HG02938 (cell line): ENCODE results near the gene ALOX5.

Source experiments
- ATAC-seq: cut with Tn5 transposase; IDR thresholded peaks from one replicate; pipeline ENCODE4 v1.9.1; 2021; ENCODE audit warnings: mild to moderate bottlenecking, moderate library complexity; ENCODE audit not compliant: unreplicated experiment

Gene ALOX5

DNA sequence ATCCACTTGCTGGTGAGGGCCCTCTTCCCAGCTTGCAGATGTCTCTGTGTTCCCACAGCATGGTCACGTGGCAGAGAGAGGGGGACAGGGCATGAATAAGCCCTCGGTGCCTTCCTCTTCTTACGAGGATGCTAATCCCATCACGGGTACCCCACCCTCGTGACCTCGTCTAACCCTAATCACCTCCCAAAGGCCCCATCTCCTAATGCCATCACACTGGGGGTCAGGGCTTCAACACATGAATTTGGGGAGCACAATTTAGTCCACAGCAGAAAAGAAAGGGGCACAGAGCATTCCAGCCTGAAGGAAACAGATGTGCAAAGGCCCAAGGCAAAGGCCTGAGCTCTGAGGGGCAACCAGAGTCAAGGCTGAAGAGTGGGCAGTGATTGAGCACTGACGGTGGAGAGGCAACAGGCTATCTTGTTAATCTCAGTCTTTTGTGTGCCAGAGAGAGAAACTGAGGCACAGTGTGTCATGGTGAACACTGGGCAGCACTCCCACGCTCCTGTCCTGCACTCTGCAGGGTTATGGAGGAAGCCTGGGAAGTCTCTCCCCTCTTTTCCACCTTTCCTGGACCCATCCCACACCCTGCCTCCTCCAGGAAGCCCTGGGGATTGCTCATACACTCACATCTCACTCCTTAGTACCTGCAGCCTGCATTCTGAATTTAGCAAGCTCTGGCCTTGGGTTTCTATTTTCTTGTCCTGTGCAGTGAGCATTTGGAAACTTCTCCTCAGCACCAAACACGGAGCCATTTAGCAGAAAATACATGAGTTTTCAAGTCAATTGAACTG lies 49.0 kb downstream of the ALOX5 start:
- no peak for ATAC-seq

DNA sequence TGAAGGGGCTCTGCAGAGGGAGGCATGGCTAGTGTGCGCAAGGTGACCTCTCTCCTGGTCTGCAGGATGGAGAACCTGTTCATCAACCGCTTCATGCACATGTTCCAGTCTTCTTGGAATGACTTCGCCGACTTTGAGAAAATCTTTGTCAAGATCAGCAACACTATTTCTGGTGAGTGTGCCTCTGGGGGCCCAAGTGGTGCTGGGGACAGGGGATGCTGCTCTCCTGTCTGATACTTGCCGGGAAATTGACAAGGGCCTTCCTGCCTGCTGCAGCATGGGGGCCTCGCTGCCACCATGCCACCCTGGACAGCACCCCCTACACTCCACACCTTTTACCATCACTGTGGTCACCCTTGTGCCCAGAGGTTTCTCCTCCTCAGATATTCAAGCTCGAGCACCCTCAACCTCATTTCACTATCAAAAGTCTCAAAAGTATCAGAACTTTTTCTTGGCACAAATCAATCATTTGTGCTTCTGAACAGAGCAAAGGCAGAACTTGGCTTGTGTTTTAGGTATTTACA lies 50.0 kb downstream of the ALOX5 start:
- ATAC-seq = no peak

DNA sequence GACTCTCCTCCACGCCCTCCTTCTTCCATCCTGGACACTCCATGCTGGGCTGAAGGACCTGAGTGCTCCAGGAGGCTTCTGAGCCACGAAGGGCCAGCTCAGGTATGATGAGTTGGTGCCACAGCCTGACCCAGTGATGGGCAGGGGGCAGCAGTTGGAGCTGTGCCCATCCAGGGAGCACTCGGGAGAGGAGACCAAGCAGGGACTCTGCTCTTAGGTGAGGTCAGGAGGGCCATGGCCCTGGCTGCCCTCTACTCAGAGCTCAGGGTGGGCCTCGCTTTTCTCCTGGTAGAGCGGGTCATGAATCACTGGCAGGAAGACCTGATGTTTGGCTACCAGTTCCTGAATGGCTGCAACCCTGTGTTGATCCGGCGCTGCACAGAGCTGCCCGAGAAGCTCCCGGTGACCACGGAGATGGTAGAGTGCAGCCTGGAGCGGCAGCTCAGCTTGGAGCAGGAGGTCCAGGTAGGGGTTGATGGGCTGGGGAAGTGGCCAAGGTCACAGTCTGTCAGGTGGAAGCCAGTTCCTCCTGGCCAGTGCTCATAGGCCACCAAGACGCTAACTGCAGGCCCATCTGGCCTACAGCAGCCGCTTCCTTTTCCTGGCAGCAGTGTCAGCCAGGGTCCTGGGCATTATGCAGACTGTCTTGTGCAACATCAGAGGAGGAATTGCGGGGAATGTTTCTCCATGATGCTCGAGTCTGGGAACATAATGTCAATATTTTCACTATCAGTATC lies 50.8 kb downstream of the ALOX5 start:
- no peak for ATAC-seq

DNA sequence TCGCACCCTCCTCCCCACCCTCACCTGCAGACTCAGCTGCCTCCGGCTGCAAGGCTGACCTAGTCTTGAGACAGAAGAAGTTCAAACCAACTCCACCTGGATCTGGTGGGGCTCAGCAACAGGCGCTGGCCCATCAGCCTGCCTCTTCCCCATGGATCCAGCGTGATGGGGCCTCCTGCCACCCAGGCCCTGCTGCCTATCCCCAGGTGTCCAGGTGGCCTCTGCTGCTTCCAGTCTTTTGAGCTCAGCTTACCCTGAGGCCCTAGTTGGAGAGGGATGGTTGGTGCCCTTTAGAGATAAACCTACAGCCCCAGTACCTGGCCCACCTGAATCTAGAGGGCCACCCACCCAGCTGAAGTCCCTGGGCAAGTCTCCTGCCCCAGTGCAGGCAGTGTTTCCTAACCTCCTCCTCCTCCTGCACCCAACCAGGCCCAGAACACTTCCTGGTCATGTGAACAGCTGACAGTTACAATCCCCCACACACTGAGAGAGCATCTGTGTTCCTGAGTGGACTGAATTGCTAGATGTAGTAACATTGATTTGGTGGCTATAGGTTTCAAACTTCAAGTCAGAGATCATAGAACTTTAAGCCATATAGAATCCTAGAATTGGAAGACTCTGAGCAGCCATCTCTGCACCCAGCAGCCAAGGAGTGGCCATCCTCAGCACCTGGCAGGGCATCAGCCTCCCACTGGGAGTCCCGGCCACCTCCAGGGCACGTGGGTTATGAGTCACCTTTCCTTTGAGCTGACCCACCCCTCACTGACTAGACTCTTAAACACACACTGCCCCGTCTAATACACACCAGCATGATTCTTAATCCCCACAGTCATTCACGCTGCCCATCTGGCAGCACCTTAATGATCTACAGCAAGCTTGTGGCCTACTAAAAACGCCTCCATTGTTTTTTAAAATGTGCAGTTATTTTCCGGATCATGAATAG lies 51.9 kb downstream of the ALOX5 start:
- ATAC-seq = no peak

DNA sequence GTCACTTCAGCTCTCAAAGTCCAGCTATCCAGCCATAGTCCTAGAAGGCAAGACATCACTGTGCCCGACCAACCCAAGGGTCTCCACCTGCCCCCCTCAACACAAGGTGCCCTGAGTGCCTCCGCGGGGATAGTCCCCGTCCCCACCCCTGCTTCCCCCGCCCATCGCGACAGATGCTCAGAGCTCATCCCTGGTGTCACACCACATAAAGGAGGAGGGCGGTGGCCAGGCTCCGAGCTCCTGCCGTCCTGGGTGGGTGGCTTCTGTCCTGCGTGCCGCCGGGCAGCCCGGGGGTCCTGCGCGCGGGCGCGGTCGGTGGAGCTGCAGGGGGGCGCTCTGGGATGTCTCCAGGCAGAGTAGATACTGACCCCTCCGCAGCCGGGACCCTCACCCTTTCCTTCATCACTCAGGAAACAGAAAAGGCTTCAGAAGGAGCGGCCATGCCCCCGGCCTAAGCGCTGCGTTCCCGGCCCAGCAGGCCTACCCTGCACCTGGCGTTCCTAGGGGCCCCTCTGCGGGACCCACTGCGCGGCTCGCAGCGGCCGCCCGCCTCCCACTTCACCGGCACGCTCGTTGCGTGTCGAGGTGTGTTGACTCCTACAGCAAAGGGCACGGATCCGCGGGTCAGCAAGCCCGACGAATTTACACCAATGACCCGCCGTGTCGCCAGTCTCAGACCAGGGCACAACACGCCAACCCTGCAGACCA lies 53.4 kb downstream of the ALOX5 start:
- no peak for ATAC-seq

DNA sequence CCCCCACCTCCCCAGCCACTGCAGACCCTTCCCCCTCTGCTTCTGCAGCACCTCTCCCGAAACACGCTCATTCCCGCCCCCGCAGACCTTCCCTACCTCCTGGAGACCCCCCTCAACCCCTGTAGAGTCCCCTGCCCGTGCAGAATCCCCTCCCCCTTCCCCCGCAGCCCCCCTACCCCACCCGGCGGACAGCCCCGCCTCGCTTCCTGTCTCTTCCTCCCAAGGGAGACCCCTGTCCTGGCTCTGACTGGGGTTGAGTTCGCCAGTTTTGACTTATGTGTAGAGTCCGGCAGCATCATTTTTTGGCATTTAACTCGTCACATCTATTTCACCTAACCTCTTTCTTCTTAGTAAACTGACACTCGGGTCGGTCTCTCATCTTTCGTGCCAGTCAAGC lies 54.0 kb downstream of the ALOX5 start:
- no peak for ATAC-seq

DNA sequence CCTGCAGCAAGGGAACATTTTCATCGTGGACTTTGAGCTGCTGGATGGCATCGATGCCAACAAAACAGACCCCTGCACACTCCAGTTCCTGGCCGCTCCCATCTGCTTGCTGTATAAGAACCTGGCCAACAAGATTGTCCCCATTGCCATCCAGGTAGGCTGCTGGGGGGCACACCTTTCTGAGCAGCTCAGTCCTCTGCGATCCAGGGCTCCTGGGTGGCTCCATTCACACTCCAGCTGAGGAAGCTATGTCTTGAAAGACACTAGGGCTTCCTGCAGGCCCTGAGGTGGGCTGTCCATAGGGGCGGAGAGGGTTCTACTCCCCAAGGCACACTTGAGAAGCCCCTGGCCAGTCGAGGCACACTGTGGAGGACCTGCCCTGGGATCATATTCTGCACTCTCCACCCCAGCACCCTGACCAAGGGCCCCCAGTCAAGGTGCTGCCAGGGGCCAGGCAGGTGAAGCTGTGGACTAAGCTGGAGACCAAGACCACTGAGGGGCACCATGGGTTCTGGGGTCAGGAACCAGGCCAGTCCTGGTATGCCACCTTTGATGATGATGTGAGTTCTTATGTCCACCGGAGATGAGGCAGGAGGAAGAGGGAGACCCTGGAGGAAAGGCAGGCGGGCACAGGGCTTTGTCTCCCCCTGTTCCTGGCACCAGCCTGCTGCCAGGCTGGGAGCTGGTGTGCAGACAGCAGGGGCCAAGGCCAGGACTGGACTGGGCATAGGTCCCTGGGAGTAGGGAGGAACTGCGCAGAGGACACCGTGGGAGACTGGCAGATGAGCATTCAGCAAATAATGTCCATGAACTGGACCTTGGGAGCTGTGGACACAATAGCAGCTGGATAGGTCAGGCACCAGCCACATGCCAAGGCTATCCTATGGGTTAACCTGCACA lies 54.8 kb downstream of the ALOX5 start:
- ATAC-seq = no peak

DNA sequence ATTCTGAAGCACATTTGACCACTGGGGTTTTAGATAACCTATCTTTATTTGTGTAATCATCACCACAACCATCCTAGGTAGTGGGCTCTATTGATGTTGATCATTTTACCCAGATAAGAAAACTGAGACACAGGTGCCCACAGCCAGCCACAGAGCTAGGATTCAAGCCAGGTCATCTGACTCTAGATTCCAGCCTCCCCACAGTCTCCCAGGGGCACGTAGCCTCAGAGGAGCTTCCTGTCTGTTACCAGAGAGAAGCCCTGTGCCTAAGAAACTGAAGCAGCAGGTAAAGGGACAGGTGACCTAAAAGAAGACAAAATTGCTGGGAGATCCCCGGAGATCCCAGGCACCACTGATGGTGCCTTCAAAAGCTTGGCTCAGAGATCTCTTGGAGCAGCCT lies 55.8 kb downstream of the ALOX5 start:
- ATAC-seq = no peak

DNA sequence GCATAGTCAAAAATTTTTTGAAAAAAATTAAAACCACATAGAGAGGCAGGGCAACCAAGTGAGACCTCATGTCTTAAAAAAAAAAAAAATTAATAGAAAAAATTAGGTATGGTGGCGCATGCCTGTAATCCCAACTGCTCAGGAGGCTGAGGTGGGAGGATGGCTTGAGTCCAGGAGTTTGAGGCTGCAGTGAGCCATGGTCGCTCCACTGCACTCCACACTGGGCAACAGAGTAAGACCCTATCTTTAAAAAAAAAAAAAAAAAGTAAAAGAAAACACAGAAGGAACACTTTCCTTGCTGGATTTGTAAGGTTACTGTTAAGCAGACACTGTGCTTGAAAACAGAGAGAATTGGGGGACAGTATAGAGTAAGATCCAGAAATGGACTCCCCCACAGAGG lies 58.1 kb downstream of the ALOX5 start:
- no peak for ATAC-seq

DNA sequence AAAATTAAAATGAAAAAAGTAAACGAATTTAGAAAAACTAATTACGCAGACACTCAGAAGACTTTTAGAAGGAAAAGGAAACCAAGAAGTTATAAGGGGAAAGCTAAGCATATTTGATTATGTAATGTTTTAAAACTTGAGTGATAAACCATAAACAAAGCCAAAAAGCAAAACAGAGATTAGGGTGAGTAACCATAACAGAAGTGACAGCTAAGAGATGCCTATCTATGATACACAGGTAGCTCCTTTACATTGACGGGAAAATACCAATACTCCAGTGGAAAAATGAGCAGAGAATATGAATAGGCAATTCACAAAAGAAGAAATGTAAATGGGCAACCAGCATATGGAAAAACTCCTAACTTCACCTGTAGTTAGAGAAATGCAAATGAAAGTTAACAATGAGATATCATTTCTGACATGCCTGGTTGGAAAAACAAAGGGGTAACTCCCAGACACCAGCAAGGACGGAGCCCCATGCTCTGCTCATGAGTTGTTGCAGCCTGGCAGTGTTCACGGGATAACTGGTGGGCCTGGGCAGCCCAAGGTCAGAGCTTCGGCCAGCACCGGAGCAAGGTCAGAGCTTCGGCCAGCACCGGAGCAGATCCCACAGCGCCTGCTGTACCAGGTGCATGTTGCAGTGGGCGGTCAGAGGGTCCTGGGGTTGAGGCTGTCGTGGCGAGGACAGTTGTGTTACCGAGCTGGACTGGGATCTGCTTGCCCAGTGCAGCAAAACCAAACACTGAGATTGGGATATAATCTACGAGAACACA lies 58.9 kb downstream of the ALOX5 start:
- no peak for ATAC-seq

DNA sequence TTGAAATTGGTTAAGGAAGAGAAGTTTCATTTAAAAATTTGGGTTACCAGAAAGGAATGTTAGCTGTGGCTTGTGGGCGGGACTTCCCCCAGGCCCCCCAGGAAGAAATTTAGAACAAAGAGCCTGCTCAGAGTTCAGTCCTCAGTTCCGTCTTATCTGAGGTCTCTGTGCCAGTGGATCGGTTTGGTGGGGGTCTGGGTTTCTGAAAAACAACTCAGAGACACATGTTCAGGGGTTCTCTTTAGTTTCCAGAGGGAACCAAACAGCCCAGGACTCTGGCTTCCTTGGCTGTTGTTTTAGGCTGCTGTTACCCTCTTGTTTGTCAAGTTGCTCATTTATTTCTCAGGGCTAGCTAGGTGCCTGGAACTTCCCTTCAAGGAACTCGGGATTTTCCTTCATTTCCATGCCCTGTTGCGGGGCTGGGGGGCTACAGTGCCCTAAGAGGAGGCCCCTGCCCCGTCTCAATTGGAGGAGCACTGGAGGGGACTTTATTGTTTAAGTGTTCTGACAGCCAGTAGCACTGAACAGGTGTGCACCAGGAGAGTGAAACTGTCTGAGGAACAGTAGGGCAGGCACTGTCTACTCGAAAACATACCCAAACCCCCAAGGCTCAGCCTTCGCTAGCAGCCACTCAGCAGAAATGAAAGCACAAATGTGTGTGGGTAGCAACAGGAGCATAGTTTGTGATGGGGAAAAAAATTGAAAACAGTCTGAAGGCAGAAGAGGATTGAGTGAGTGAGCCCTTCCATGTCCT lies 59.9 kb downstream of the ALOX5 start:
- peak; percentile 95 for ATAC-seq

DNA sequence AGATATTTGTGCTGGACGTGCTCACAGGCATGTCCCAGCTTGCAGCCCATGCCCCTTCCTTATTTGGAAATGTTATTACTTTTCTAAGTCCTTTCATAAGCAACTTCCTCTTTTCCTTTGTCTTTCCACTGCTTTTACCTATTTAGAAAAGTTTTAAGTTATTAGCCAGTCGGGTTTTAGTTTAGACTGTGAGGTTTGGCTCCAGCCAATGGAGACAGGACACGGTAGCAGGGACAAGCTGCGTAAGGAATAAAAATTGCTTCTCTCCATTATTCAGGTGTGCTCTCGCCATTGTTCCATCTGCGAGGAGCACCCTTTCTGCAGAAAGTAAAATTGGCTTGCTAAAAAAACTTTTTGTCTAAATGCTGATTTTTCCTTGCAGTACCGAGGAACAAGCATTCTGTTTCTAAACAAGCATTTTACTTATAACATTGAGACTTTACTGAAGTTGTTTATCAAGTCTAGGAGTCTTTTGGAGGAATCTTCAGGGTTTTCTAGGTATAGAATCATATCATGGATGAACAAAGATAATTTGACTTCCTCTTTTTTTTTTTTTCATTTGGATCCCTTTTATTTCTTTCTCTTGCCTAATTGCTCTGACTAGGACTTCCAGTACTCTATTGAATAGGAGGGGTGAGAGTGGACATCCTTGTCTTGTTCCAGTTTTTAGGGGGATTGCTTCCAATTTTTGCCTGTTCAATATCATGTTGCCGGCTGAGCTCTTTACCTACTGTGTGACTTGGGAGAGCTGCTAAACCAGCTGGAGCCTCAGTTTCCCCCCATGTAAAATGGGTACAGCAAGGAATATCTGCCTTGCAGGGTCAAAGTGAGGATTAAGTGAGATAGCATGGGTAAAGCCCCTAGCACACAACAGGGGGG lies 63.8 kb downstream of the ALOX5 start:
- ATAC-seq = no peak

DNA sequence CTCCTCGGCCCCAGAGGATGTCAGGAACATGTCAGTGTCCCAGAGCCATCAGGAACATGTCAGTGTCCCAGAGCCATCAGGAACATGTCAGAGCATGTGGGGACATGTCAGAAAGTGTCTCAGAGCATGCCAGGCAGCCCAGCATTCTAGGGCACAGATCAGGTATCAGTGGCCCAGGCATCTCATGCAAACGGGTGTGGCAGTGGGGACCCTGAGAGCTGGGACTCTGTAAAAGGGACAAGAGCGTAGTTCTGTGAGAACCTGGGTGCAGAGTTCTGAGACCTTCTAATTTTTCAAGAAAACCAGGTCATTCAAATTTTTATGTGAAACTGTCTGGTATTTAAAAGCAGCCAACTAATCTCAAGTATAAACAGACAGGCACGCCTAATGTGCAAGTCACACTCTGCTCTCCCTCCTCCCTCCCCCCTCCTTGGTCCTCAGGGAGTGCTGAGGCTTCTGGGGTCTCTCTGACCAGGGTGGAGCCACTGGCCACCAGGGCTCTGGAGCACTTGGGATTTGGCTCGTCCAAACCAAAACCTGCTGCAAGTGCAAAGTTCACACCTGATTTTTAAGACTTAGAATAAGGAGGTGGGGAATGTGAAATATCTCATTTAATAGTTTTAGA lies 64.6 kb downstream of the ALOX5 start:
- ATAC-seq = no peak

DNA sequence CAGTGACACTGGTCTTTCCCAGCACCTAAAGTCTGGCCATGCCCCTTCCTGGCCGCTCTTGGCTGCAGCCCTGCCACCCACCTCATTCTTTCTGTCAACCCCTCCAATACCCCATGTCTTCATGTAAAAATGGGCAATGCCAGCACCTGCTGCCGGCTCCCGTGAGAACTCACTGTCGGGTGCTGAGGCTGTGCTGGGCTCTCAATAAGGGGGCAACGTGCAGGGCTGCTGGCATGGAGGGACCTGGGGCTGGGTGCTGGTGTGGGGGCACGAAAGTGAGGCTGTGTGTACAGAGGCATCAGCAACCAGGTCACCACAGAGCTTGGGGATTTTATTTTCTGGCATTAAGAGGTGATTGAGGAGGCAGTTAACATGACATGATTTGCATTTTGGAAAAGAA lies 65.3 kb downstream of the ALOX5 start:
- ATAC-seq = no peak

DNA sequence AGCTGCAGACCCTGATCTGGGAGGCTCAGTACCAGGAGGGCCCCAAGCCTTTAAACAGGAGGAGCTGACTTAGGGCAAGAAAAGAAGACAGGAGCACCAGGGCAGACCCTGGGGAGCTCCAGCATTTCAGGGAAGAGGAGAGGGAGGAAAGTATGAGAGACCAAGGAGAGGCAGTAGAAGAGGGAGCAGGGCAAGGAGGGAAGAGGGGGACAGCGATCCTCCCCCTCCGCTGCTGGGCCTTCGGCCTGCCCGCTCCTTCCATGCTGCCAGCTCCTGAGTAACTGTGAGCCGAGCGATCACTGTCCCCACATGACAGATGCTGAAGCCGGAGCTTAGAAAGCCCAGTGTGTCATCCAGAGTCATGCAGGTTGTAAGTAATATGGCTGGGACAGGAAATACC lies 65.9 kb downstream of the ALOX5 start:
- no peak for ATAC-seq

DNA sequence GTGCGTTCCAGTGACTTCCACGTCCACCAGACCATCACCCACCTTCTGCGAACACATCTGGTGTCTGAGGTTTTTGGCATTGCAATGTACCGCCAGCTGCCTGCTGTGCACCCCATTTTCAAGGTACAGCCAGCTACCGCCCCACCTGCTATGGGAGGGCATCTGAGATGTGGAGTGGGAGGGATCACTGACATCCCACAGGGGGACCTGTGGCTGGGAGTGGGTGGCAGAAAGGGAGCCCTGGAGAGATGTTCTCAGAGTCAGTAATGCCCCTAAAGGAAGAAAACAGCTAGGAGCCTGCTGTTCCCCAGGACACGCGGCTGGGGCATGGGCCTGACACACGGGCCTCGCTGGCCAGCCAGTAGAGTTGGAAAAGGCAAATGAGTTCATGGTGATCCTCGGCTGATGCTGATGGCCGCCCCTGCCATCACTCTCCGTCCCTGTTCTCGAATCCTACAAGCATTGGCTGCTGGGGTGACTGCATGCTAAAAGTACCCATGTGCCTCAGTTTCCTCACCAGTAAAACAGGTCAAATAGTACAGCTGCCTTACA lies 66.6 kb downstream of the ALOX5 start:
- ATAC-seq = no peak
